Esophagus mucosa (tissue), 1 donor: ENCODE measurements around the gene TM6SF1. TPM values are rescaled to one million over a fixed set of nuclear protein-coding genes. Genes with fewer than 3 reads are reported as not detected.
A peak's percentile ranks its signal among the peaks of the same experiment; 100 is the strongest.
"Not testable (repeated sequence)": the region's sequence is repeated elsewhere in the genome, so short reads cannot be mapped to it uniquely, and the experiment has no call there.

Source experiments
- ATAC-seq: fragments of 200-7000 bp; cut with Tn5 transposase; one replicate; pipeline ENCODE4 v1.9.1; 2020
- total RNA-seq: library from RNA; stranded (reverse); gene quantifications from one replicate; pipeline ENCODE4 v1.2.4, GENCODE V29; 2023
- donor health status: DM: yes; HTN: yes; CAD: no.

TM6SF1 gene
- total RNA-seq, 1 donor from 2014 or later, result 0.48 TPM

GRCh38 chr15:83118291-83118827 is 10.9 kb downstream of the TM6SF1 start:
- ATAC-seq, result peak; percentile 33

GRCh38 chr15:83118968-83119367 is 11.5 kb downstream of the TM6SF1 start:
- ATAC-seq, result no peak

GRCh38 chr15:83119968-83120581 is 12.6 kb downstream of the TM6SF1 start:
- ATAC-seq, result no peak

GRCh38 chr15:83123529-83123928 is 16.1 kb downstream of the TM6SF1 start:
- no peak for ATAC-seq

GRCh38 chr15:83127547-83128150 is 20.2 kb downstream of the TM6SF1 start:
- ATAC-seq, result no peak

- ATAC-seq, result no peak
Observed at GRCh38 chr15:83129791-83130190, 22.3 kb downstream of the TM6SF1 start.

GRCh38 chr15:83132861-83133523 is 25.5 kb downstream of the TM6SF1 start:
- ATAC-seq, result no peak

GRCh38 chr15:83142151-83142550 is 34.7 kb downstream of the TM6SF1 start:
- ATAC-seq, result not testable (repeated sequence)

- ATAC-seq, result no peak
Observed at GRCh38 chr15:83144771-83145170, 37.3 kb downstream of the TM6SF1 start.

GRCh38 chr15:83153288-83153687 is 45.8 kb downstream of the TM6SF1 start:
- ATAC-seq, result peak; percentile 29

- peak; percentile 67 for ATAC-seq
Observed at GRCh38 chr15:83155942-83156341, 48.5 kb downstream of the TM6SF1 start.

GRCh38 chr15:83158393-83158792 is 50.9 kb downstream of the TM6SF1 start:
- no peak for ATAC-seq

- no peak for ATAC-seq
Observed at GRCh38 chr15:83160741-83161140, 53.3 kb downstream of the TM6SF1 start.

- no peak for ATAC-seq
Observed at GRCh38 chr15:83163032-83163431, 55.6 kb downstream of the TM6SF1 start.

GRCh38 chr15:83164111-83164770 is 56.8 kb downstream of the TM6SF1 start:
- ATAC-seq, result no peak

- no peak for ATAC-seq
Observed at GRCh38 chr15:83164771-83165404, 57.4 kb downstream of the TM6SF1 start.

GRCh38 chr15:83166218-83166617 is 58.8 kb downstream of the TM6SF1 start:
- no peak for ATAC-seq

- no peak for ATAC-seq
Observed at GRCh38 chr15:83166830-83167229, 59.4 kb downstream of the TM6SF1 start.

- ATAC-seq, result not testable (repeated sequence)
Observed at GRCh38 chr15:83169576-83169975, 62.1 kb downstream of the TM6SF1 start.

- ATAC-seq, result no peak
Observed at GRCh38 chr15:83170474-83171165, 63.2 kb downstream of the TM6SF1 start.

GRCh38 chr15:83174891-83175290 is 67.4 kb downstream of the TM6SF1 start:
- ATAC-seq, result no peak

- no peak for ATAC-seq
Observed at GRCh38 chr15:83178390-83178789, 70.9 kb downstream of the TM6SF1 start.
